Panc1 (cell line): ENCODE results near the gene COTL1. TPM values are rescaled to one million over a fixed set of nuclear protein-coding genes. Genes with fewer than 3 reads are reported as not detected.

ENCODE experiments used
- ATAC-seq: fragments of 200-7000 bp; cut with Tn5 transposase; 2 replicates; pipeline ENCODE4 v1.9.1; 2020; ENCODE audit warnings: mild to moderate bottlenecking, moderate library complexity
- BruUV-seq: library from RNA; stranded (reverse); fragments of 400-500 nt; replicated peaks from 2 replicates; lab custom pipeline; 2021; lab: Mats Ljungman, UMichigan
- CTCF ChIA-PET: fragments of 300-600 bp; sonication (Branson Sonifier 250); formaldehyde crosslinking; loops from one replicate; lab custom pipeline; 2022; ENCODE audit warnings: antibody characterized with exemption; lab: Charles Lee
- POLR2A ChIA-PET: fragments of 300-600 bp; sonication (Branson Sonifier 250); formaldehyde crosslinking; loops from one replicate; lab custom pipeline; 2022; ENCODE audit warnings: antibody characterized with exemption; lab: Charles Lee
- DNase-seq: peaks from one replicate; pipeline ENCODE4 v3.0.0-alpha.2; 2010; ENCODE audit warnings: low read depth, low spot score
- H3K27ac ChIP-seq: 2 replicates; pipeline ENCODE4 v1.5.1; 2011; ENCODE audit warnings: mild to moderate bottlenecking, low read length, inconsistent platforms
- H3K27me3 ChIP-seq: fragments of 200-500 bp; sonication (Bioruptor generic); 2 replicates; pipeline ENCODE4 v1.6.0; 2014; ENCODE audit warnings: low read length, inconsistent platforms; ENCODE audit not compliant: control insufficient read depth, insufficient read depth
- H3K36me3 ChIP-seq: fragments of 200-500 bp; sonication (Bioruptor generic); 2 replicates; pipeline ENCODE4 v1.5.1; 2014; ENCODE audit warnings: inconsistent platforms, mild to moderate bottlenecking, low read length, moderate library complexity; ENCODE audit not compliant: control insufficient read depth, insufficient read depth
- H3K4me1 ChIP-seq: 2 replicates; pipeline ENCODE4 v1.5.1; 2011; ENCODE audit warnings: inconsistent platforms, mild to moderate bottlenecking, low read length, moderate library complexity; ENCODE audit not compliant: control insufficient read depth, insufficient read depth
- H3K4me3 ChIP-seq, 2 experiments: 2 replicates each; pipeline ENCODE4 v1.5.1; 2011 to 2012; ENCODE audit warnings: low read depth in 2 of 2, low read length in 2 of 2, mild to moderate bottlenecking in 2 of 2, inconsistent platforms in 1 of 2, moderate library complexity in 1 of 2
- H3K9me3 ChIP-seq: fragments of 200-500 bp; sonication (Bioruptor generic); 2 replicates; pipeline ENCODE4 v1.5.1; 2014; ENCODE audit warnings: low read depth, mild to moderate bottlenecking, inconsistent platforms, low read length, moderate library complexity; ENCODE audit not compliant: control insufficient read depth, insufficient read depth
- POLR2AphosphoS5 ChIP-seq: IDR thresholded peaks from 2 replicates; pipeline ENCODE4 v1.6.1; 2012; ENCODE audit warnings: mild to moderate bottlenecking, low read depth, low read length, moderate library complexity
- REST ChIP-seq, 2 experiments: IDR thresholded peaks; 2 replicates each; pipeline ENCODE4 v1.6.1; 2011 to 2012; ENCODE audit warnings: low read depth in 2 of 2, control low read depth in 1 of 2, low read length in 1 of 2, mild to moderate bottlenecking in 1 of 2, moderate library complexity in 1 of 2; ENCODE audit not compliant: insufficient read depth in 1 of 2
- SIN3A ChIP-seq: IDR thresholded peaks from 2 replicates; pipeline ENCODE4 v1.6.1; 2012; ENCODE audit warnings: low read depth, mild to moderate bottlenecking, low read length, moderate library complexity, borderline replicate concordance; ENCODE audit not compliant: insufficient read depth
- TCF7L2 ChIP-seq: IDR thresholded peaks from 2 replicates; pipeline ENCODE4 v1.6.1; 2011; ENCODE audit warnings: mild to moderate bottlenecking, low read depth, low read length, inconsistent platforms
- in situ Hi-C: cut with HindIII; loops from 2 replicates; pipeline ENCODE4 v1.10.0; 2016; ENCODE audit warnings: low sequenced_read_pairs, low pct_unique_long_range_greater_than_20kb
- intact Hi-C: fragments of 100-400 bp; cut with micrococcal nuclease; formaldehyde crosslinking; loops from one replicate; pipeline ENCODE4 v1.10.0; 2022; ENCODE audit not compliant: unreplicated experiment
- total RNA-seq: library from RNA; stranded (reverse); gene quantifications from one replicate; pipeline ENCODE4 v1.2.1, GENCODE V29; 2021; ENCODE audit not compliant: unreplicated experiment
- TF ChIP-seq, protein P1 (sequence below): fragments of 450-650 bp; IDR thresholded peaks from 2 replicates; pipeline ENCODE4 v1.5.1; 2017; ENCODE audit warnings: mild to moderate bottlenecking

Gene COTL1
- total RNA-seq, 1 experiment from 2014 or later = 302 TPM

- intact Hi-C loops (no loop called here), in situ Hi-C loops (no loop called here)
- no peaks in the 10 kb centered on the region for H3K27me3 ChIP-seq
- H3K4me1 ChIP-seq = peaks cover 3% of the 10 kb centered on the region; the same call in 1 of the 2 replicates
- no peak overlapping the region for H3K27ac ChIP-seq
- ChIA-PET CTCF (no interaction called here), POLR2A (no interaction called here)
- TF ChIP-seq, protein P1, sequence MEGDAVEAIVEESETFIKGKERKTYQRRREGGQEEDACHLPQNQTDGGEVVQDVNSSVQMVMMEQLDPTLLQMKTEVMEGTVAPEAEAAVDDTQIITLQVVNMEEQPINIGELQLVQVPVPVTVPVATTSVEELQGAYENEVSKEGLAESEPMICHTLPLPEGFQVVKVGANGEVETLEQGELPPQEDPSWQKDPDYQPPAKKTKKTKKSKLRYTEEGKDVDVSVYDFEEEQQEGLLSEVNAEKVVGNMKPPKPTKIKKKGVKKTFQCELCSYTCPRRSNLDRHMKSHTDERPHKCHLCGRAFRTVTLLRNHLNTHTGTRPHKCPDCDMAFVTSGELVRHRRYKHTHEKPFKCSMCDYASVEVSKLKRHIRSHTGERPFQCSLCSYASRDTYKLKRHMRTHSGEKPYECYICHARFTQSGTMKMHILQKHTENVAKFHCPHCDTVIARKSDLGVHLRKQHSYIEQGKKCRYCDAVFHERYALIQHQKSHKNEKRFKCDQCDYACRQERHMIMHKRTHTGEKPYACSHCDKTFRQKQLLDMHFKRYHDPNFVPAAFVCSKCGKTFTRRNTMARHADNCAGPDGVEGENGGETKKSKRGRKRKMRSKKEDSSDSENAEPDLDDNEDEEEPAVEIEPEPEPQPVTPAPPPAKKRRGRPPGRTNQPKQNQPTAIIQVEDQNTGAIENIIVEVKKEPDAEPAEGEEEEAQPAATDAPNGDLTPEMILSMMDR = no peak
- TF ChIP-seq SIN3A (no peak), REST (IDR thresholded peaks at IDR 0.05; ENCODE audit: insufficient read depth in 1 of 2, low read depth in 2 of 2, low read length in 1 of 2) (no peak), POLR2AphosphoS5 (no peak), TCF7L2 (no peak)
- H3K36me3 ChIP-seq = no peaks in the 10 kb centered on the region
- ATAC-seq = no peak
- H3K4me3 ChIP-seq = no peak overlapping the region
- H3K9me3 ChIP-seq = no peaks in the 10 kb centered on the region
- BruUV-seq = no TSS peak
- DNase-seq = no peak
These were observed 27.7 kb downstream of the COTL1 start for GRCh38 chr16:84589975-84590719.

DNA sequence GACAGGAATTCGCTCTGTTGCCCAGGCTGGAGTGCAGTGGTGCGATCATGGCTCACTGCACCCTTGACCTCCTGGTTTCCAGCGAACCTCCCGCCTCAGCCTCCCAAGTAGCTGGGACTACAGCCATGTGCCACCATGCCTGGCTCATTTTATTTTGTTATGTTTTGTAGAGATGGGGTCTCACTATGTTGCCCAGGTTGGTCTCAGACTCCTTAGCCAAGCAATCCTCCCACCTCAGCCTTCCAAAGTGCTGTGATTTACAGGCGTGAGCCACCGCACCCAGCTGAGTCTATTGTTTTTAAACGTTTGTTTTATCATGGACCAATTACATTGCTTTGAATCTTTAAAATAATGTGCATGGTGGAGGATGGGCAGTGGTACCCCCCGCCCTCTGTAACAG is 28.9 kb downstream of the COTL1 start:
- no TSS peak for BruUV-seq
- CTCF ChIA-PET = no interaction called here

More for the DNA sequence above, 28.9 kb downstream of the COTL1 start:
- TF ChIP-seq TCF7L2 = no peak
- no peak for TF ChIP-seq POLR2AphosphoS5
- no peak for TF ChIP-seq SIN3A
- TF ChIP-seq REST (IDR thresholded peaks at IDR 0.05; ENCODE audit: insufficient read depth in 1 of 2, low read depth in 2 of 2, low read length in 1 of 2) = no peak
- TF ChIP-seq, protein P1 = no peak
- DNase-seq (no peak), ATAC-seq (no peak)
- Histone ChIP-seq H3K27ac (no peak overlapping the region), H3K4me1 (no peaks in the 10 kb centered on the region; the same call in 1 of the 2 replicates), H3K9me3 (no peaks in the 10 kb centered on the region), H3K27me3 (no peaks in the 10 kb centered on the region), H3K36me3 (no peaks in the 10 kb centered on the region), H3K4me3 (no peak overlapping the region)
- POLR2A ChIA-PET = no interaction called here
- in situ Hi-C loops = no loop called here
- intact Hi-C loops = no loop called here
